Middle frontal gyrus (tissue), 1 donor: ENCODE data around the gene EXOSC7.
"Not testable (repeated sequence)": the region's sequence is repeated elsewhere in the genome, so short reads cannot be mapped to it uniquely, and the experiment has no call there.

Source experiments
- DNase-seq: peaks from one replicate; pipeline ENCODE4 v3.0.0-alpha.2; 2015; ENCODE audit warnings: low spot score; ENCODE audit errors: extremely low spot score

The EXOSC7 gene

GRCh38 chr3:44962621-44963393 lies 13.2 kb upstream of the EXOSC7 start:
- DNase-seq, result no peak

GRCh38 chr3:44963571-44964325 lies 12.3 kb upstream of the EXOSC7 start:
- DNase-seq, result no peak

GRCh38 chr3:44965165-44965564 lies 10.9 kb upstream of the EXOSC7 start:
- no peak for DNase-seq

- no peak for DNase-seq
These were observed 9.2 kb upstream of the EXOSC7 start for GRCh38 chr3:44966795-44967278.

GRCh38 chr3:44968447-44968858 lies 7.6 kb upstream of the EXOSC7 start:
- DNase-seq, result no peak

DNA sequence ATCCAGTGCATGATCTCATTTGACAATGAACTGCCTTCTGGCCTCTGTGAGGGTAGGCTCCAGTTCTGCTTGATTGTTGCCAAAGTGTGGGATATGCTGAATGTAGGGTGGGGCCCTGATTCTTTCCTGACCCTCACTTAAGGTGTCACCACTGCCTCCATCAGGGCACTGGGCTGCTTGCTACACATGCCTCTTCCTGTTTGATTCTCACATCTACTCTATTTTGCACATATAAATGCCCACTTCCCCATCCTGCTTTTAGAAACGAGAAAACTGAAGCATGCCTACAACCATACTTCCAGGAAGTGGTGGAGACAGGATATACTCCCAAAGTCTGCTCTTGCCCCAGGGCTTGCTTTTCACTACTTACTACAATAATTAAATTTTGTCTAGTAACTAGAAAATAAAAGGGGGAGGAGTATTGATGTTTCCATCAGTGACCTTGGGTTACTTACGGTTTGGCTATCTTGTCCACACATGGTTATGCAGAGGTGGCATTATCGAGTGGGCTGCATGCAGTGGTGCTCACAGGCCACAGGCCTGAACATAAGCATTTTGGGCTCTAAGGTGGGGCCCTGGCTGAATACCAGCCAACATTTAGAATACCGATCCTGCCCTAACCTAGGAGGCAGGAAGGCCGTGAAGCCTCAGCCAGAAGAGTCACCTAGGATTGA lies 6.8 kb upstream of the EXOSC7 start:
- DNase-seq, result no peak

DNA sequence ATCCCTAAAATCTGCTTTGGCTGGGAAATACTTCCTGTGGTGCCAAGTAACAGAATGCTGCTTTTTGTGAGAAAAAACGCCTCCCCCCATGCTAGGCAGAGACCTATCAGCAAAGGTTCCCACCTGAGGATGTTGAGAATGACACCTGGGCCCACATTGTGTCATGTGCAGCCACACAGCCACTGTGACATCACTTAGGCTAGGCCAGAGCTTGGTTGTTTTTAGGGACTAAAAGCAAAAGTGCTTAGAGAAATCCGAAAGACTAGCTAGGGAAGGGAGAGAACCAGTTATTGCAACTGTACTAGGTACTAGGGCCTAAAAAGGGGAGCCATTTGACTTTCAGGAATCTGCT lies 6.2 kb upstream of the EXOSC7 start:
- no peak for DNase-seq

GRCh38 chr3:44970926-44971490 lies 5.0 kb upstream of the EXOSC7 start:
- no peak for DNase-seq

GRCh38 chr3:44974416-44974815 lies 1.6 kb upstream of the EXOSC7 start:
- no peak for DNase-seq

- no peak for DNase-seq
These were observed 5.2 kb downstream of the EXOSC7 start for GRCh38 chr3:44981220-44981619.

DNA sequence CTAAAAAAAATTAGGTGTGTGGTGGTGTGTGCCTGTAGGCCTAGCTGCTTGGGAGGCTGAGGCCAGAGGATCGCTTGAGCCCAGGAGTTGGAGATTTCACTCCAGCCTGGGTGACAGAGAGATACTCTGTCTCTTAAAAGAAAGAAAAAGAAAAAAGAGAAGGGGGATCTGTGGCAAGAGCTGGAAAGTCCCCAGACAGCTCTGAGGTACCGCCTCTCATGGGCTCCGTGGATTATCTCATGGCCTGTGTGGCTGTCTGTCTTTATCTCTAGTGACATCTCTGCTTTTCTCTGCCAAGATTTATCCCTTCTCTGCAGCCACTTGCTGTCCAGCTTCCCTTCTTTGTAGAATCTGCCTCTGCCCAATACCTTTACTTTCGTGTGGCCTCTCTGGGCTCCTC lies 5.7 kb downstream of the EXOSC7 start:
- no peak for DNase-seq

DNA sequence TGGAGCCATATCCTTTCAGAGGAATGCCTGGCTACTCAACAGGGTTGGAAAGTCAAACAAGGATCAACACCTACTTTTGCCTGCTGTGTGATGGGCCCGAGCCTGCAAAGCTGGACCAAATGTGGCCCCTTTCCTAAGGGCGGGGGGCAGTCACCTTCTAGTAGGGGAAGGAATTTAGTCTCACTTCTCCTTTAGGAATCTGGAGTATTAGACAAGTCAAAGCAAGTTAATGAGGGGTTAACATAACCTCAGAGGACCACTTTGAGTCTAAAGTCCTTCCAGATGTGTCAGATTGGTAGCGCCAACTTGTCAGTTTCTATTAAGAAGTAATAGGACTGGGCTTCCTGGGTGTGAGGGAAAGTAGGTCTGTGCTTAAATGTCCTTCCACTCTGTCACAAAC lies 6.8 kb downstream of the EXOSC7 start:
- DNase-seq, result no peak

GRCh38 chr3:44983484-44983941 lies 7.5 kb downstream of the EXOSC7 start:
- DNase-seq, result no peak

DNA sequence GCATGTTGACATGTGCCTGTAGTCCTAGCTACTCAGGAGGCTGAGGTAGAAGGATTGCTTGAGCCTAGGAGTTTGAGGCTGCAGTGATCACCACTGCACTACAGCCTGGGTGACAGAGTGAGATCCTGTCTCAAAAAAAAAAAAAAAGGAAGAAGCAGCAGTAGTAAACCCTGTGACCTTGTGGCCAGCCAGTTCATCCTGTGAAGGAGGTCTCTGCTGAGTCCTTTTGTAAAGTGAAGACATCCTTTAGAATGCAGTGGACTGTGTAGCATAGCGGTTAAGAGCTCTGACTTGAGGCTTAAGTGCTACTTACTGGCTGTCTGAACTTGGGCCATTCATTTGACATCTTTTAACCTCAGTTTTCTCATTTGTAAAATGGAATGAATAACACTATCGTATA lies 8.3 kb downstream of the EXOSC7 start:
- DNase-seq, result no peak

DNA sequence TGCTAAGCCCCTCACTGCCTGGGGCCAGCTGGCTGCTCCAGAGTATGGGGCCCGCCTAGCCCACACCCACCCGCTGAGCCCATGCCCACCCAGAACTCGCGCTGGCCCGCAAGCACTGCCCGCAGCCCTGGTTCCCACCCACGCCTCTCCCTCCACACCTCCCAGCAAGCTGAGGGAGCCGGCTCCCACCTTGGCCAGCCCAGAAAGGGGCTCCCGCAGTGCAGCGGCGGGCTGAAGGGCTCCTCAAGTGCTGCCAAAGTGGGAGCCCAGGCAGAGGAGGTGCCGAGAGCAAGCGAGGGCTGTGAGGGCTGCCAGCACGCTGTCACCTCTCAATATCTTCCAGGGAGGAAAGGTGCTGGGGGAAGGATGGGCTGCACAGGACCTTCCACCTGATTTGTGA lies 10.3 kb downstream of the EXOSC7 start:
- not testable (repeated sequence) for DNase-seq

- no peak for DNase-seq
These were observed 11.3 kb downstream of the EXOSC7 start for GRCh38 chr3:44987332-44987731.

DNA sequence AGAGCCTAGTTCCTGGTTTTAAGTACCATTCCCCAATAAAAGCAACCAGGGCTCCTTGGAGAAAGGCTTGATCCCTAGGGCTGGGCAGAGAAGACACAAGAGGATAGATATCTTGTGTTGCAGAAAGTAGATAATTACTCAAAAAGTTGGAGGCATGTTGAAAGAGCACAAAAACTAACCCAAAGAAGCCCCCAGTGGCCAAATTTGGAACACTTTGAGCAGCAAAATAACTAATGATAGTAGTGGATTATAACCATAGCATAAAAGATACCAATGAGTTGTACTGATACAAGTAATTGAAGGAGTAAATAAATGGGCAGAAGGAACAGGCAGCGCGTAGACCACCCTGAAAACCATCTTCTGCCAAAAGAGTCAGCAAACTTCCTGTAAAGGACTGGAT lies 12.0 kb downstream of the EXOSC7 start:
- no peak for DNase-seq

DNA sequence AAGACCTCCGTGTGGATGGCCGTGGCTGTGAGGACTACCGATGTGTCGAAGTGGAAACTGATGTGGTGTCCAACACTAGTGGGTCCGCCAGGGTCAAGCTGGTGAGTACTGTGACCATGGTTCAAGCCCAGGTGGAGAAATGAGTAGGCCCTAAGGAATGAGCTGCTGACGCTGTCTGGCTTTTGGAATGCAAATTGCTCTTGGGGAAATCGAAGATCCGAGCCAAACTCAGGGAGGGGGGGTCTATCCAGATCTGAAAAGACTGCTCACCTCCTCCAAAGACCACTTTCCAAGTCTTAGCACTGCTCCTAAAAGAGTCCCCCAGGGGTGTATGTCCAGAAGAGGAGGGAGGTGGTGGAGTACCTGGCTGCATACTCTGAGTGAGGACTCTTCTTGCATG lies 13.1 kb downstream of the EXOSC7 start:
- DNase-seq, result no peak

- DNase-seq, result no peak
These were observed 13.8 kb downstream of the EXOSC7 start for GRCh38 chr3:44989636-44990373.

DNA sequence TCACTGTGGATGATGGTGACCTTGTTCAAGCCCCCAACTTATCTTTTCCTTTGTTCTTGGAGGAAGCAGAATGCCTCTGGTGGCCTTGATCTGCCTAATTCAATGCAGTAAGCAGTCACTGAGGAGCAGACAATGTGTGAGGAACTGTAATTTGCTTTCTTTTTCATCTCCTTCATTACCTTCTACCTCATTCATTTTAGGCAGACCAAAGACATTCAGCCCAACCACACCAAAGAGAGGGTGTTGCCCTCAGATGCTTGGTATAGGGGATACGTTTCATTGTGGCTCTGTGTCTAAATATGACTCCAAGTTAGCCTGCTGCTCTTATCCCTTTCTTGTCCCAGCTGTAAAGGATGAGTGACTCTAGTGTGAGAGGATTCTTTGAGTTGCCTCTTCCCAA lies 15.3 kb downstream of the EXOSC7 start:
- DNase-seq, result no peak
